HG03159 (cell line): Measurements from ENCODE around the gene ZNF418.
"Not testable (repeated sequence)": the region's sequence is repeated elsewhere in the genome, so short reads cannot be mapped to it uniquely, and the experiment has no call there.

ENCODE experiments used
- ATAC-seq: cut with Tn5 transposase; IDR thresholded peaks from one replicate; pipeline ENCODE4 v1.9.1; 2021; ENCODE audit warnings: mild to moderate bottlenecking, moderate library complexity; ENCODE audit not compliant: unreplicated experiment

The ZNF418 gene

DNA sequence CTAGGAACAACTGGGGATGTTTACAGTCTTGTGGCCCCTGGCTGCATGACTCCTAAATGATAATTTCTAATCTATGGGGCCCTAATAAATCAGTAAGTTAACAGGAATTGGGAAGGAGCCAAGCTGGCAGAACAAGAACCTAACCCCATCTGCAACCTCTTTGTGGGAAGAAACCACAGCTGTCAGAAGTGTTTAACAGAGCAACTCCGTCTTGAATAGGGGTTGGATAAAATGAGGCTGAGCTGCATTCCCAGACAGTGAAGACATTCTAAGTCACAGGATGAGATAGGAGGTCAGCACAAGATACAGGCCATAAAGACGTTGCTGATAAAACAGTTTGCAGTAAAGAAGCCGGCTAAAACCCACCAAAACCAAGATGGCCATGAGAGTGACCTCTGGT, 44.5 kb downstream of the ZNF418 start:
- ATAC-seq: not testable (repeated sequence)

DNA sequence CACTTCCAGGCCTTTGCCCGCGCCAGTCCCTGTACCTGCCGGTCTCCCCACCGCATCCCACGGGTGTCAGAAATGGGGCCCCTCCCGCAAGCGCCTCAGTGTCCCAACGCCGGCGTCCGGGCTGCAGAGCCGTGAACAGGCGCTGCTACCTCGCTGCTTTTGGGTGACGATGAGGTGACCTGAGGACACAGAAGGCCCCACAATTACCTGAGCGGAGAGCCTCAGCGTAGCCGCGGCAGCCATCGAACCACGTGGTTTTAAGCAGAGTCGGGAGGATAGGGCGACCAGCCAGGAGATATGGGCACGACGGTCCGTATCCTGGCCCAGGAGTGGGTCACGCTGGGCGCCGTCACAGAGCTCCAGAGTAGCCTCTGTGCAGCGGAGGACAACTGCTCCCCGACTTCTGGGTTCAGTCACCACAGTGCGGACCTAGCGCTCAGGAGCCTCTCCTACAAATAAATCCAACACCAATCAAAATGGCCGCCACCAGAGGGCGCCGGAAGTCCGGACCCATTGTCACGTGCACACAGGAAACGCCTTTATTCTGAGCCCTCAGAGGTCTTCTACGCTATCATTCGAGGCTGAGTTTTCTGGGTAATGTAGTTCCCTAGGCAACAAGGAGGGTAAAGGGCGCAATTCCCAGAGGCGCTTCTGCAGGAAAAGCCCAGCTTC, 46.5 kb downstream of the ZNF418 start, which contains the start of gene ZNF814:
Gene ZNF814, minus strand, starts transcription at position 478 of the 672 bp plus-strand sequence. Its CDS starts 235 bp downstream, at position 243.
- ATAC-seq: peak; percentile 77

DNA sequence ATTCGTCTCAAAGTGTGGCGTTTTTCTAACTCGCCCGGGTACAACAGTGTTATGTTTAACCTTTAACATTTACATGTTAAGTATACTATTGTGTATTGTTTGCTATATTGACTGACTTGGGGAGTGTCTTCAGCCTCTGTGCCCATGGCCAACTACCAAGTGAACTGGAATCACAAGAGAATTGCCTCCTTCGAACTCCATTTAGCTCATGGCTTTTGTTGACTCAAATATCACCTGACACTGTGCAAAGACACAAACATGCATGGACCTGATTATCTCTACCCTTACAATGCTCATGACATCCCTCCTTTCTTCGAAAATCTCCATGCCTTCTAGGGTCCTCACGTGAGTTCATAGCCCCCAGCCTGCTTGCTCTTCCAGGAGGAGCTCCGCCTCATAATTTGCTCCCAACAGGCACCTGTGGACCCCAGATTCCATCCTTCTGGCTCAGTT, 47.1 kb downstream of the ZNF418 start:
- no peak for ATAC-seq

DNA sequence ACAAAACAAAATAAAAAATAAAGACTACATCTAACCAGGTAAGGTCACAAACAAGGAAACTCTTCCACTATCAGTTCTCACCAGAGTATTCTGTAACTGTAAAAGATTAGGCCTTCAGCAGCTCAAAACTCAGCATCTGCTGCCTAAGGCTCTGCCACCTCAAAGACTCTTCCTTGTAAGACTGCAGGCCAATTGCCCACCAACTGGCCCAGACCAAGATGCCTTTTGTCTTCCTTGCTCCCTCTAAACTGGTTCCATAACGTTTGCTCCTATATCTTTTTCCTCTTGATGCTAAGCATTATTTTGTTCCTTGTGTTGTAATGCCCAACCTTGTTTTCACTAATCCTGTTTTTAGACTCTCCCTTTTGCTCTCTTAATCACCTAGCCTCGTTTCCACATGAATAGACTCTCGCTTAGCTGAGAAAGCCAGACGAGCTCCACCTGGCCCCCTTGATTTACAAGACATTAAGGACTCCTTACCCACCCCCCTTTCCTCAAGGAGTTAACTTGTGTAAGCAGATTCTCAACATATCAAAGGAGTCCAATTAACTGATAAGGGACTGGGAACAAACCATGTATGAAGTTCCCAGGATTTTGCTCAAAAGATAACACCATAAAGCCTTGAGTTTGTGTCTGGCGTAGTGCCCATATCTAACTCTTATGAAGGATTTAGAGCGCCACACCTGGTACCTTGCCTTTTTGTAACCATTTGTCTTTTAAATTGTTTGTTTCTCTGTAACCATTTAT, 47.8 kb downstream of the ZNF418 start:
- ATAC-seq: no peak

DNA sequence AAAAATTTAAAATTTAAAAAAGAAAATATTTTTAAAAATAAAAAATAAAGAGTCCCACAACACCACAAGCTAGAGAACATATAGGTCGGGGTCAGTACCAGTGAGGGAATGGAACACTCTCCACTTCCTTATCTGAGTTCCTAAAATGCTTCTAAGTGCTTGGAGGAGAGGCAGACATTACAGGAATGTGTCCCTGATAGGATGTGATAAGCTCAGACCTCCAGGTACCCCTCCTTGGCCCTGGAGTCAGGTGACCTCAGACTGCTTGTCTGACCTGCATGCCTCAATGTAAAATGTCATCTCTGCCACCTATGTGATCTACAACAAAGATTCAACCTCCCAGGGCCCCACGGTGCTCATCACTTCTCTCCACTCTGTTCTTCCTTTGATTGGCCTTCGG, 49.2 kb downstream of the ZNF418 start:
- no peak for ATAC-seq

DNA sequence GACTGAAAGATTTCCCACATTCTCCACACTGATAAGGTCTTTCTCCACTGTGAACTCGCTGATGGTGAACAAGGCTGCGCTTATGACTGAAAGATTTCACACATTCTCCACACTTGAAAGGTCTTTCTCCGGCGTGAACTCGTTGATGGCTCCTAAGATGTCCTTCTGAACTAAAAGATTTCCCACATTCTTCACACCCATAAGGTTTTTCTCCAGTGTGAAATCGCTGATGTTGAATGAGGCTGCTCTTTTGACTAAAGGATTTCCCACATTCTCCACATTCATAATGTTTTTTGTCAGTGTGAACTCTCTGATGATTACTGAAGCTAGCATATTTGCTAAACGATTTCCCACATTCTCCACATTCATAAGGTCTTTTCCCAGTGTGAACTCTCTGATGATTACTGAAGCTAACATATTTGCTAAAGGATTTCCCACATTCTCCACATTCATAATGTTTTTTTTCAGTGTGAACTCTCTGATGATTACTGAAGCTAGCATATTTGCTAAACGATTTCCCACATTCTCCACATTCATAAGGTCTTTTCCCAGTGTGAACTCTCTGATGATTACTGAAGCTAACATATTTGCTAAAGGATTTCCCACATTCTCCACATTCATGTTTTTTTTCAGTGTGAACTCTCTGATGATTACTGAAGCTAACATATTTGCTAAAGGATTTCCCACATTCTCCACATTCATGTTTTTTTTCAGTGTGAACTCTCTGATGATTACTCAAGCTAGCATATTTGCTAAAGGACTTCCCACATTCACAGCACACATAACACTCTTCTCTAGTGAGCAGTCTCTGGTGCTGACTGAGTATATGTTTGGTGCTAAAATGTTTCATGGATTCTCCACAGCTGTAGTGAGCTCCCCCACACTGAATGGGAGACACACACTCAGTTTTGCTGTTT, 61.1 kb downstream of the ZNF418 start:
- ATAC-seq: not testable (repeated sequence)

DNA sequence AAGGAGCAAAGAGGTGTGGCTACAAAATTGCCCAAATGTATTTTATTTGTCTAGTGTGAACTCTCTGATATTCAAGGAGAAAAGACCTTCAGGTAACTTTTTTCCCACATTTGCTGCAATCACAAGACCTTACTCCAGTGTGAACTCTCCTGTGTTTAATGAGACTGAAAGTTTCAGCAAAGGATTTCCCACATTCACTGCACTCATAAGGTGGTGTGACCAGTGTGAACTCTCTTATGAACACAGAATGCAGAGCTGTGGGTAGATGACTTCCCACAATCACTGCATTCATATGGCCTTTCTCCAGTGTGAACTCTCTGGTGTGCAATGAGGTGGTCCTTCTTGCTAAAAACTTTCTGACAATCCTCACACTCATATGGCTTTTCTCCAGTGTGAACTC, 62.8 kb downstream of the ZNF418 start:
- ATAC-seq: no peak
